ENCODE measurements around the gene DDT. TPM values are rescaled to one million over a fixed set of nuclear protein-coding genes. Genes with fewer than 3 reads are reported as not detected.

Gene DDT
- total RNA-seq, 1 donor from 2014 or later = 74.0 TPM

- H3K9me3 Mint-ChIP-seq = peaks cover 3% of the 10 kb centered on the region
- H3K36me3 Mint-ChIP-seq (ENCODE audit: low read depth) = no peaks in the 10 kb centered on the region
- H3K4me1 Mint-ChIP-seq = peaks cover 40% of the 10 kb centered on the region
- TF ChIP-seq CTCF (conservative IDR thresholded peaks at IDR 0.05) = no peak
- peak overlapping the region; percentile 6 for H3K27ac Mint-ChIP-seq (ENCODE audit: unreplicated experiment)
- no peak for DNase-seq (ENCODE audit: low read depth, low spot score)
- no peaks in the 10 kb centered on the region for H3K27me3 Mint-ChIP-seq (ENCODE audit: low read depth)
- no peak overlapping the region for H3K4me3 Mint-ChIP-seq
Observed at GRCh38 chr22:24009227-24010017, 35.2 kb upstream of the DDT start.

GRCh38 chr22:24008381-24009226 lies 34.4 kb upstream of the DDT start:
- Mint-ChIP-seq H3K9me3 (peaks cover 3% of the 10 kb centered on the region), H3K4me3 (peak overlapping the region; percentile 5), H3K27me3 (ENCODE audit: low read depth) (no peaks in the 10 kb centered on the region), H3K4me1 (peaks cover 37% of the 10 kb centered on the region), H3K27ac (ENCODE audit: unreplicated experiment) (no peak overlapping the region), H3K36me3 (ENCODE audit: low read depth) (no peaks in the 10 kb centered on the region)
- no peak for TF ChIP-seq CTCF (conservative IDR thresholded peaks at IDR 0.05)
- DNase-seq (ENCODE audit: low read depth, low spot score) = no peak

GRCh38 chr22:24008022-24008283 lies 33.7 kb upstream of the DDT start:
- Mint-ChIP-seq H3K4me3 (no peak overlapping the region), H3K36me3 (ENCODE audit: low read depth) (no peaks in the 10 kb centered on the region), H3K27ac (ENCODE audit: unreplicated experiment) (no peak overlapping the region), H3K4me1 (peaks cover 36% of the 10 kb centered on the region), H3K9me3 (peaks cover 3% of the 10 kb centered on the region), H3K27me3 (ENCODE audit: low read depth) (no peaks in the 10 kb centered on the region)
- DNase-seq (ENCODE audit: low read depth, low spot score) = no peak
- no peak for TF ChIP-seq CTCF (conservative IDR thresholded peaks at IDR 0.05)

GRCh38 chr22:24007253-24008021 lies 33.2 kb upstream of the DDT start:
- peaks cover 34% of the 10 kb centered on the region for H3K4me1 Mint-ChIP-seq
- H3K9me3 Mint-ChIP-seq = peaks cover 3% of the 10 kb centered on the region
- no peak overlapping the region for H3K4me3 Mint-ChIP-seq
- H3K27ac Mint-ChIP-seq (ENCODE audit: unreplicated experiment) = no peak overlapping the region
- no peaks in the 10 kb centered on the region for H3K27me3 Mint-ChIP-seq (ENCODE audit: low read depth)
- H3K36me3 Mint-ChIP-seq (ENCODE audit: low read depth) = no peaks in the 10 kb centered on the region
- no peak for DNase-seq (ENCODE audit: low read depth, low spot score)
- no peak for TF ChIP-seq CTCF (conservative IDR thresholded peaks at IDR 0.05)

GRCh38 chr22:24006914-24007214 lies 32.6 kb upstream of the DDT start:
- peaks cover 33% of the 10 kb centered on the region for H3K4me1 Mint-ChIP-seq
- H3K27ac Mint-ChIP-seq (ENCODE audit: unreplicated experiment) = no peak overlapping the region
- no peaks in the 10 kb centered on the region for H3K27me3 Mint-ChIP-seq (ENCODE audit: low read depth)
- no peak for DNase-seq (ENCODE audit: low read depth, low spot score)
- TF ChIP-seq CTCF (conservative IDR thresholded peaks at IDR 0.05) = no peak
- H3K4me3 Mint-ChIP-seq = peak overlapping the region; percentile 62
- no peaks in the 10 kb centered on the region for H3K36me3 Mint-ChIP-seq (ENCODE audit: low read depth)
- H3K9me3 Mint-ChIP-seq = peaks cover 3% of the 10 kb centered on the region
